Fibroblast of pulmonary artery (primary cell): ENCODE data around the gene CSMD2.

Source experiments
- DNase-seq: peaks from one replicate; pipeline ENCODE4 v3.0.0-alpha.2; 2010; ENCODE audit warnings: low read depth
- H3K4me3 ChIP-seq: replicated peaks from 2 replicates; pipeline ENCODE4 v1.5.1; 2011; ENCODE audit warnings: low read depth, mild to moderate bottlenecking, control low read depth, low read length, moderate library complexity
- CTCF ChIP-seq: IDR thresholded peaks from 2 replicates; pipeline ENCODE4 v1.5.1; 2011; ENCODE audit warnings: mild to moderate bottlenecking, control low read depth, low read length, inconsistent platforms; ENCODE audit errors: missing control alignments

CSMD2 gene

GRCh38 chr1:33985656-33986055 lies 179.4 kb downstream of the CSMD2 start:
- DNase-seq = no peak
- no peak overlapping the region for H3K4me3 ChIP-seq
- TF ChIP-seq CTCF = no peak

DNA sequence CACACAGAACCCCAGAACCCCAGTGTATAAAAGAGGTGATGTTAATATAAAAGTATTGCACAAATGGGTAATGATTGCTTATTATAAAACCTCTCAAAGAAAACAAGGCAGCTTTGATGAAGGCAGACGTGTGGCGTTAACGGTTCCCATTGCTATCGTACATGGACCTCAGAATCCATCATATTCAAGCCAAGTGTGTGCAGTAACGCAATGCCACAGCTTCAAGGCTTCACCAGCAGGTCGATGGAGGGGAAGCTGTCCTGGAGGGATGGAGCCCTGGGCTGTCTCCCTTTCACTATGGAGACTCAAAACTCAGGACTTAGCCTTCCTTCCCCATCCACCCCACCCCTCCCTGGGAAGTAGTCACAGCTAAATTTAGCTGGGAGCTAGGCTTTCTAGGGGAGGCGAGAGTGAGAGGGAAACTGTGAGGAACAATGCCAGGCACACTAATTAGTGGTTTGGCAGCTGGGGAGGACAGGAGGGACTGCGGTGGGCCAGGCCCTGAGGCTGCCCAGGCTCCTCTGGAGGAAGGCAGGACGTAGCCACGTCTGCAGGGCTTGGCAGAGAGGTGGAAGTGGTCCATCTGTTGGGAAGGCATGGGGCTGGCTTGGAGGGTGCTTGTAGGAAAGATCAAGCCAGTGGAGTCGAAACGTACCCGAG lies 180.0 kb downstream of the CSMD2 start:
- no peak for TF ChIP-seq CTCF
- H3K4me3 ChIP-seq = no peak overlapping the region
- no peak for DNase-seq

GRCh38 chr1:33982419-33982818 lies 182.6 kb downstream of the CSMD2 start:
- DNase-seq = no peak
- TF ChIP-seq CTCF = no peak
- no peak overlapping the region for H3K4me3 ChIP-seq

DNA sequence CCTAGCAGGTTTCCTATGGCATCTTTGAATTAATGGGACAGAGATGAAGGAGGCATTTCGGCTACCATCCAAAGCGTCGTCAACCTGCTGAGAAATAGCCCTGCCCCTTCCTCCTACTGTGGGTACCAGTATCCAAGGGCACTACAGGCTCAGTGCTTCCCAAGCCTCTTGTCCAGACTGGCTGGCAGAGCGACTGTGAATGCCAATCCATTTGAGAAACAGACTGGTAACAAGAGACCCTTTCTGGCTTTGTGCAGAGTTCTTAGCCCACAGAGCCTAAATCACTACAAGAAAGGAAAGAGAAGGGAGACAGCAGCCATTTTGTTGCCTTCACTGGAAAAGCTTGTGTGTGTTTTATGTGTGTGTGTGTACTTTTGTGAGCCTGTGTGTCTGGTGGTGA lies 185.7 kb downstream of the CSMD2 start:
- TF ChIP-seq CTCF = no peak

DNA sequence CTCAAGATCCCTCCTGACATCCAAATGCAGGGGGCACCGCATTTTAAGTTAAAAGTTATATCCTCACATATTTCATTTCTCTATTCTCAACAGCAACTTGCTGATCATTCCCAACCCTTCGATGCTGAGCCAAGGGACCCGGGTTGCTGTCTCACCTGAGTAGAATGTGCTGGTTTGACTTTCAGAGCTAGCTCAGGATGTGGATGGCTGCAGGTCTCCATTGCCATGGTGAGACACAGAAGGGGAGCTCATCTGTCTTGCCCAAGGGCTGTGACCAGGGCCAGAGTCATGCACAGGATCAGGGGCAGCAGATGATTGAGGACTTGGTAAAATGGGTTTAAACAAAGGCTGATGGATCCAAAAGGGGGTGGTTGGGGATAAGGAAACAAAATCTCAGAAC lies 189.1 kb downstream of the CSMD2 start:
- DNase-seq = no peak
- no peak for TF ChIP-seq CTCF

More for the DNA sequence above, 185.7 kb downstream of the CSMD2 start:
- no peak overlapping the region for H3K4me3 ChIP-seq
- no peak for DNase-seq

GRCh38 chr1:33973799-33974545 lies 191.1 kb downstream of the CSMD2 start:
- DNase-seq = no peak

More for the DNA sequence above, 189.1 kb downstream of the CSMD2 start:
- H3K4me3 ChIP-seq = no peak overlapping the region

More at GRCh38 chr1:33973799-33974545, 191.1 kb downstream of the CSMD2 start:
- TF ChIP-seq CTCF = no peak
- H3K4me3 ChIP-seq = no peak overlapping the region
